Tibial nerve (tissue), 4 donors: ENCODE results near the gene SLC15A4.

Experiments used
- CTCF ChIP-seq, 5 experiments: fragments of 200-600 bp in 3 of 5; fragments of 450-650 bp in 2 of 5; sonication (generic) in 3 of 5; IDR thresholded peaks; one replicate each; pipeline ENCODE4 v1.5.1; 2016 to 2019; ENCODE audit warnings: antibody characterized with exemption in 5 of 5, mild to moderate bottlenecking in 3 of 5, moderate library complexity in 2 of 5
- EP300 ChIP-seq, 2 donors: sonication (generic); formaldehyde crosslinking; IDR thresholded peaks; one replicate each; pipeline ENCODE4 v1.6.1; 2017; ENCODE audit warnings: antibody characterized with exemption in 2 of 2, mild to moderate bottlenecking in 1 of 2

DNA sequence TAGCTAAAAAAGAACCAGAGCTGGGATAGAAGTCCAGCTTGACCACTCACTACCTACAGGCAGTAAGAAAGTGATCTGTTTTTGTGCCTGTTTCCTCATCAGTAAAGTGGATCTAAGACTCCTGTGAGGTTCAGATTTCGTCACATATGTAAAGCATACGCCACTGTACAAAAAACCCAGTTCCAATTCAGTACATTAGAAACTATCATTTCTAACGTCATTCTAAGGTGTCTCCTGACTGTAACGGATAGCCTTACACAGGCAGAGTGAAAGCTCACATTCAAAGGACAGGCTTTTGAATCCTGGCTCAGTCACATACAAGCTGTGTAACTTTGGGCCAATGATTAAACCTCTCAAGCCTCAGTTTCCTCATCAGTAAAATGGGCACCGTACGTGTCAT, 3.5 kb downstream of the SLC15A4 start:
- no peak for TF ChIP-seq CTCF (IDR thresholded peaks at IDR 0.05)
- no peak for TF ChIP-seq EP300 (IDR thresholded peaks at IDR 0.05)
